Activated T-helper 17 cell treated with anti-CD3 and anti-CD28 coated beads, Interleukin-2, amount 50 U/mL, for 72 hours (primary cell): ENCODE measurements around the gene ZMYND19. TPM values are rescaled to one million over a fixed set of nuclear protein-coding genes. Genes with fewer than 3 reads are reported as not detected.
A peak's percentile ranks its signal among the peaks of the same experiment; 100 is the strongest.
"Not testable (repeated sequence)": the region's sequence is repeated elsewhere in the genome, so short reads cannot be mapped to it uniquely, and the experiment has no call there.

Experiments
- ATAC-seq: fragments of 150-1000 bp; cut with Tn5 transposase; replicated peaks from 2 replicates; pipeline ENCODE4 v1.10.0; 2021; ENCODE audit warnings: mild to moderate bottlenecking, moderate library complexity
- H3K27ac Mint-ChIP-seq: one replicate; pipeline ENCODE4 v1.8.0; 2022; ENCODE audit warnings: mixed read lengths
- H3K27me3 Mint-ChIP-seq: one replicate; pipeline ENCODE4 v1.8.0; 2022; ENCODE audit warnings: mixed read lengths
- H3K36me3 Mint-ChIP-seq: one replicate; pipeline ENCODE4 v1.8.0; 2022; ENCODE audit warnings: low read depth, mild to moderate bottlenecking, mixed read lengths
- H3K4me1 Mint-ChIP-seq: one replicate; pipeline ENCODE4 v1.8.0; 2022; ENCODE audit warnings: mixed read lengths
- H3K4me3 Mint-ChIP-seq: one replicate; pipeline ENCODE4 v1.8.0; 2022; ENCODE audit warnings: mild to moderate bottlenecking, mixed read lengths
- H3K9me3 Mint-ChIP-seq: one replicate; pipeline ENCODE4 v1.8.0; 2022; ENCODE audit warnings: mixed read lengths
- total RNA-seq, 2 donors: library from RNA; stranded (reverse); gene quantifications; one replicate each; pipeline ENCODE4 v1.2.3, GENCODE V29; 2022

ZMYND19 gene
- total RNA-seq, 2 donors from 2014 or later: 27.2 to 43.6 TPM

DNA sequence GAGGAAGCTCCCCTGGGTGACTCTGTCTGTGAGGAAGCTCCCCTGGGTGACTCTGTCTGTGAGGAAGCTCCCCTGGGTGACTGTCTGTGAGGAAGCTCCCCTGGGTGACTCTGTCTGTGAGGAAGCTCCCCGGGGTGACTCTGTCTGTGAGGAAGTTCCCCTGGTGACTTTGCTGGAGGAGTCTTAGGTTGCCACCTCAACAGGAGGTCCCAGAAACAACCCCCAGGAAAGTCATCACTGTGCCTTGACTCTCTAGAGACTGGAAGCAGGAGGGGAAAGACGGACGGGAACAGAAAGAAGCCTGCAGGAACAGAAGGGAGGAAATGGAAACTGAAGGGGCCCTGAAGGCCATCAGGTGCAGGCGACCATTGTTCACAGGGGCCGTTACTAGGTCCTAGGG is 21.9 kb downstream of the ZMYND19 start:
- Mint-ChIP-seq H3K4me1 (peaks cover 19% of the 10 kb centered on the region), H3K27ac (peak overlapping the region; percentile 17), H3K36me3 (peaks cover 40% of the 10 kb centered on the region)
- not testable (repeated sequence) for ATAC-seq, H3K9me3 Mint-ChIP-seq, H3K27me3 Mint-ChIP-seq, H3K4me3 Mint-ChIP-seq

DNA sequence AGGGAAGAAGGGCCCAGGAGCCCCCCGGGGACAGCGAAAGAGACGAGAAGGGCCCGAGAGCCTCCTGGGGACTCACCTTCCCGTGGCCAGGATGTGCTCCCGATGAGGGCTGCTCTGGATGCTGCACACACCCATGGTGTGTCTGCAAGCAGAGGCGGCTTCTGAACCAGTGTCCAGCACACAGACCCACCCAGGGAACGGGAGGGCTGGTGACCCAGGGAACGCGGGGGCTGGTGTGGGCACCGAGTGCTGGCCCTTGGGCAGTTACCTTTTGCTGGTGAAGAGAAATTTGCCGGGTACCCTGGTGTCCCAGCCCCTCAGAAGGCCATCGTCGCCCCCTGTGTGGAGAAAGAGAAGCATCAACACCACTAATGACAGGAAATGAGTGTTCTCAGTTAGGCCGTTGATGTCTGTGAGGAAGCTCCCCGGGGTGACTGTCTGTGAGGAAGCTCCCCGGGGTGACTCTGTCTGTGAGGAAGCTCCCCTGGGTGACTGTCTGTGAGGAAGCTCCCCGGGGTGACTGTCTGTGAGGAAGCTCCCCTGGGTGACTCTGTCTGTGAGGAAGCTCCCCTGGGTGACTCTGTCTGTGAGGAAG is 25.4 kb downstream of the ZMYND19 start:
- H3K9me3 Mint-ChIP-seq: no peaks in the 10 kb centered on the region
- H3K4me1 Mint-ChIP-seq: peaks cover 8% of the 10 kb centered on the region
- H3K4me3 Mint-ChIP-seq: no peak overlapping the region
- H3K27me3 Mint-ChIP-seq: no peaks in the 10 kb centered on the region
- peak overlapping the region; percentile 73 for H3K27ac Mint-ChIP-seq
- peaks cover 48% of the 10 kb centered on the region for H3K36me3 Mint-ChIP-seq
- ATAC-seq: no peak

DNA sequence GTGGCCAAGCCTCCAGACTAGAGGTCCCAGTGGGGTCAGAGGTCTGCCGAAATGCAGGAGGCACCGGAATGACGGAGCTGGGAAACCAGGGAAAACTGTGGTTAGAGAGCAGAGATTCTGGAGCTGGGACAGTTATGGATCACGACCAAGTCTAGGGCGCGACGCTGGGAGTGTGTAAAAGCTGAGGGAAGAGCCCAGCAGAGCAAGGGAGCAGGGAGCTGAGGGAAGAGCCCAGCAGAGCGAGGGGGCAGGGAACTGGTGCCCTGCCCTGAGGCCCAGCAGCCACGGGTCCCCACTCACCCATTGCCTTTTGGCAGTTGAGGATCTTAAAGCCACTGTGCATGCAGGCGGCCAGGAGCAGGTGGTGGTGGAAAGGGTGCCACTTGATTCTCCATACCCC is 26.2 kb downstream of the ZMYND19 start:
- peaks cover 56% of the 10 kb centered on the region for H3K36me3 Mint-ChIP-seq
- peak overlapping the region; percentile 73 for H3K27ac Mint-ChIP-seq
- no peak overlapping the region for H3K4me3 Mint-ChIP-seq
- H3K27me3 Mint-ChIP-seq: no peaks in the 10 kb centered on the region
- H3K9me3 Mint-ChIP-seq: no peaks in the 10 kb centered on the region
- ATAC-seq: no peak
- peaks cover 8% of the 10 kb centered on the region for H3K4me1 Mint-ChIP-seq

DNA sequence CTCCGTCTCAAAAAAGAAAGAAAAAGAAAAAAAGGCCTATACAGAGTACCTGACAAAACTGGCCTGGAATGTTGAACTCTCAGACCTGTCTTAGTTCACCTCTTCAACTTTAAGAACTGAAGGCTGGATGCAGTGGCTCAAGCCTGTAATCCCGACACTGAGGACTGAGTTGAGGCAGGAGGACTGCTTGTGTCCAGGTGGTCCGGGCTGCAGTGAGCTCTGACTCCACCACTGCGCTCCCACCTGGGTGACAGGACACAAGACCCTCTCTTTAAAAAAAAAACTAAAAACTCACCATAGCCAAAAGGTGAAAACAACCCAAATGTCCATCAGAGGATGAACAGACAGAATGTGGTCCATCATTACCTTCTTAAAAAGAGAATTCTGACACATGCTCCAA is 32.2 kb downstream of the ZMYND19 start:
- Mint-ChIP-seq H3K27me3 (no peaks in the 10 kb centered on the region), H3K4me1 (peaks cover 8% of the 10 kb centered on the region), H3K27ac (no peak overlapping the region), H3K36me3 (peaks cover 86% of the 10 kb centered on the region), H3K4me3 (no peak overlapping the region), H3K9me3 (no peaks in the 10 kb centered on the region)
- no peak for ATAC-seq

DNA sequence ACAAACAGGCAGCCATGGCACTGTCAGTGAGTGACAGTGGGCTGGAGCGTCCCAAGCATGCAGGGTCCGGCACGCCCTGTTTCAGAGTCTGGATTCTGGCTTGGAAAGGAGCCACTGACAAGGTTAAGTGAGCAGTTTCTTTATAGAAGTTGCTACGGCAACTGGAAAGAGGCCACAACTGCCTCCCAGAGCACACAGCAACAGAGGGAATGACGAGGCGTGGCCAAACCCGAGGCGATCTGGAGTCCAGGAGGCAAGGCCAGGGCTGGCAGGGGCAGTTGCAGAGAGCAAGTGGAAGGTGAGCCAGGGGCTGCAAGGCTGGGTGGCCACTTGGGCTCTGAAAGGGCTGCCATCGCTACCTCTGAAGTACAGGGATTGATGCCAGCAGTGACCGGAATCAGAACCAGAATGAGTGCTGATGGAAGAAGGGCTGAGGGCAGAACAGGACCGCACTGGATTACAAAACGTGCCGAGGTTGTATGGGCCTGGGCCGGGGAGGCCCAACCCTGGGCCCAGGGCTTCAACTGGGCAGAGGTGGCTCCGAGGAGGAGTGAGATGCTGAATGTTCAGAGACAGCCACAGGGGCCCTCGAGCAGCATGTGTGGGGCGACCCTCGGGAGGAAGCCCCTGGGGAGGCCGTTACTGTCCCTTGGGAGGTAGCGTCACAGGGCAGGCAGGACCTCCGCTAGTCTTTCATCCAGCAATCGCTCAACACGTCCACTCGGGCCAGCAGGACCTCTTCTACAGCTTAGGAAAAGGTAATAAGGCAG is 34.1 kb downstream of the ZMYND19 start:
- Mint-ChIP-seq H3K4me3 (no peak overlapping the region), H3K36me3 (peaks cover 77% of the 10 kb centered on the region), H3K4me1 (peaks cover 12% of the 10 kb centered on the region), H3K27me3 (no peaks in the 10 kb centered on the region), H3K27ac (no peak overlapping the region), H3K9me3 (no peaks in the 10 kb centered on the region)
- ATAC-seq: no peak

DNA sequence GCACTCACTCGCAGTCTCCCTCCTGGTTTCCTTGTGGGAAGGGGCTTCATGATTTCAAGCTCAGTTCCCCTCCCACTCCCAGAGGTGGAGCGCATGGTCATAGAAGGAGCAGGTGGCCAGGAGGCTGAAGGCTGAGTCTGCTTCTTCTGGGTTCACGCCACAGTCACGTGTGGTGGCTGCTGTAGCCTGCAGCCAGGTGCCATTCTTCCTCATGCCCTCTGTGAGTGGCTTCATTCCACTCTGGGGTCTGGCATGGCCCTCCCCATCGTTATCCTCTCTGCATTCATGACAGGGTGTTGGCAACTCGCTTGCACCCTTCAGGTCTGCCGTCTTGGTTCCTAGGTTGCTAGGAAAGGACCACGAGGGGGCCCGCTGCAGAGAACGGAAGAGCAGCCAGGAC is 35.1 kb downstream of the ZMYND19 start:
- peaks cover 67% of the 10 kb centered on the region for H3K36me3 Mint-ChIP-seq

DNA sequence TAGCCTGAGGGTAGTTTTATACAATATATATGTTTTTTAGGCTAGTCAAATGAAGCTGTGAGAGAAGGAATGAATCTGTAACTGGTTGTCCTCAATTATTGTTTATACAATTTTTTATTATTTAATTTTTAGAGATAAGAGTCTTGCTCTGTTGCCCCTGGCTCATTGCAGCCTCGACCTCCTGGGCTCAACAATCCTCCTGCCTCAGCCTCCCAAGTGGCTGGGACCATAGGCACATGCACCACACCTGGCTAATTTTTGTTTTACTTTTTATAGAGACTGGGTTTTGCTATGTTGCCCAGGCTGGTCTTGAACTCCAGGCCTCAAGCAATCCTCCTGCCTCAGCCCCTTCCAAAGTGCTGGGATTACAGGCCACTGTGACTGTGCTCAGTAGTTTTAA is 36.0 kb downstream of the ZMYND19 start:
- H3K4me1 Mint-ChIP-seq: peaks cover 12% of the 10 kb centered on the region
- peaks cover 59% of the 10 kb centered on the region for H3K36me3 Mint-ChIP-seq
- H3K27me3 Mint-ChIP-seq: no peaks in the 10 kb centered on the region
- no peak overlapping the region for H3K4me3 Mint-ChIP-seq
- no peaks in the 10 kb centered on the region for H3K9me3 Mint-ChIP-seq
- no peak overlapping the region for H3K27ac Mint-ChIP-seq
- no peak for ATAC-seq

More for the DNA sequence above, 35.1 kb downstream of the ZMYND19 start:
- H3K4me1 Mint-ChIP-seq: peaks cover 12% of the 10 kb centered on the region
- H3K27me3 Mint-ChIP-seq: no peaks in the 10 kb centered on the region
- H3K27ac Mint-ChIP-seq: no peak overlapping the region
- no peak for ATAC-seq
- no peak overlapping the region for H3K4me3 Mint-ChIP-seq
- H3K9me3 Mint-ChIP-seq: no peaks in the 10 kb centered on the region

DNA sequence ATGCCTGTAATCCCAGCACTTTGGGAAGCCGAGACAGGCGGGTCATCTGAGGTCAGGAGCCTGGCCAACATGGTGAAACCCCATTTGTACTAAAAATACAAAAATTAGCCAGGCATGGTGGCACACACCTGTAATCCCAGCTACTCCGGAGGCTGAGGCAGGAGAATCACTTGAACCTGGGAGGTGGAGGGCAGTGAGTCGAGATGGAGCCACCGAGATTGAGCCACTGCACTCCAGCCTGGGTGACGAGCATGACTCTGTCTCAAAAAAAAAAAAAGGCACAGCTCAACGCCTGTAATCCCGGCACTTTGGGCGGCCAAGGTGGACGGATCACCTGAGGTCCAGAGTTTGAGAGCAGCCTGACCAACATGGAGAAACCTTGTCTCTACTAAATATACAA is 36.7 kb downstream of the ZMYND19 start:
- Mint-ChIP-seq H3K36me3 (peaks cover 56% of the 10 kb centered on the region), H3K4me1 (peaks cover 12% of the 10 kb centered on the region), H3K4me3 (peak overlapping the region; percentile 11)
- H3K9me3 Mint-ChIP-seq, ATAC-seq, H3K27me3 Mint-ChIP-seq, H3K27ac Mint-ChIP-seq: not testable (repeated sequence)

DNA sequence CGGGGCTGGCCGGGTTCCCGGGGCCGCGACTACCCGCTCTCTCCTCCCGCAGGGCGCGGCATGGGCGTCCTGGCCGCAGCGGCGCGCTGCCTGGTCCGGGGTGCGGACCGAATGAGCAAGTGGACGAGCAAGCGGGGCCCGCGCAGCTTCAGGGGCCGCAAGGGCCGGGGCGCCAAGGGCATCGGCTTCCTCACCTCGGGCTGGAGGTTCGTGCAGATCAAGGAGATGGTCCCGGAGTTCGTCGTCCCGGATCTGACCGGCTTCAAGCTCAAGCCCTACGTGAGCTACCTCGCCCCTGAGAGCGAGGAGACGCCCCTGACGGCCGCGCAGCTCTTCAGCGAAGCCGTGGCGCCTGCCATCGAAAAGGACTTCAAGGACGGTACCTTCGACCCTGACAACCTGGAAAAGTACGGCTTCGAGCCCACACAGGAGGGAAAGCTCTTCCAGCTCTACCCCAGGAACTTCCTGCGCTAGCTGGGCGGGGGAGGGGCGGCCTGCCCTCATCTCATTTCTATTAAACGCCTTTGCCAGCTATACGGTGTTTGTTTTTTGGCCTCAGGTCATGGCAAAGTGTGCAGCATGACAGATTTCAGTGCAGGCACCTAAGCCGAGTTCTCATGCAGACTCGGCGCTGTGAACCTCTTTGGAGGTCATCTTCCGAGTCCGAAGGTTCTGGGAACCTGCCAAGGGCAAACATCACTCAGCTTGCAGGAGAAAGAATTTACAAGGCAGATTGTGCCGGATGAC is 38.1 kb downstream of the ZMYND19 start:
- Mint-ChIP-seq H3K27me3 (no peaks in the 10 kb centered on the region), H3K27ac (peak overlapping the region; percentile 72), H3K36me3 (peaks cover 47% of the 10 kb centered on the region), H3K9me3 (no peaks in the 10 kb centered on the region), H3K4me3 (peak overlapping the region; percentile 85), H3K4me1 (peaks cover 12% of the 10 kb centered on the region)
- peak; percentile 5 for ATAC-seq

DNA sequence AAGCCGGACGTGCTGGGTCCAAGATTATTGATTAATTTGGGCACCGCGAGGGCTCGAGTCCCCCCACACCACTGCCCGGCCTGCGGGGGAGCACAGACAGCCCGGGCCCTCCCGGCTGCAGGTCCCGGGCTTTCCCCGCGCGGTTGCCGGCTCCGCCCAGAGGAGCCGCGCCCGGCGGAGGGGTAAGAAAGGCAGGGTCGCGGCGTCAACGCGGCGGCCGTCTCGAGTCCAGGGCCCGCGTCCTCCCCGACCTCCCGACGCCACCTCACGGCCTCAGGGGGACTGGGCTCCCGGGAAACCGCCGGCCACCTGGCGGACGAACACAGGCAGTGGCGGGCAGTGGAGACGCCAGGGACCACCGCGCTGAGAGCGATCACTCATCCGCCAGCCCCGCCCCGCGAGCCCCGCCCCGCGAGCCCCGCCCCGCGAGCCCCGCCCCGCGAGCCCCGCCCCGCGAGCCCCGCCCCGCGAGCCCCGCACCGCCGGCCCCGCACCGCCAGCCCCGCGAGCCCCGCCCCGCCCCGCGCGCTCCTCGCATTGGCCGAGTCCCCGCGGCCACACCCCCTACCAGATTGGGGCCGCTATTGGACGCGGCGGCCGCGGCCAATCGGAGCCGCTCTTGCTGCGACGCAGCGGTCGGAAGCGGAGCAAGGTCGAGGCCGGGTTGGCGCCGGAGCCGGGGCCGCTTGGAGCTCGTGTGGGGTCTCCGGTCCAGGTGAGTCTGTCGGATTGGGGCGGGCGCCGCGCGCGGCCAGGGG is 38.9 kb downstream of the ZMYND19 start, which contains the start of gene MRPL41:
Gene MRPL41, plus strand, starts transcription at position 616 of the 758 bp plus-strand sequence. CDS start 203 bp downstream, outside the sequence.
- H3K36me3 Mint-ChIP-seq: peaks cover 39% of the 10 kb centered on the region
- no peaks in the 10 kb centered on the region for H3K27me3 Mint-ChIP-seq
- peak within 1 kb of the TSS; percentile 72 for H3K27ac Mint-ChIP-seq
- H3K4me3 Mint-ChIP-seq: peak within 1 kb of the TSS; percentile 85
- peak; percentile 95 for ATAC-seq
- H3K4me1 Mint-ChIP-seq: peaks cover 12% of the 10 kb centered on the region
- no peaks in the 10 kb centered on the region for H3K9me3 Mint-ChIP-seq

DNA sequence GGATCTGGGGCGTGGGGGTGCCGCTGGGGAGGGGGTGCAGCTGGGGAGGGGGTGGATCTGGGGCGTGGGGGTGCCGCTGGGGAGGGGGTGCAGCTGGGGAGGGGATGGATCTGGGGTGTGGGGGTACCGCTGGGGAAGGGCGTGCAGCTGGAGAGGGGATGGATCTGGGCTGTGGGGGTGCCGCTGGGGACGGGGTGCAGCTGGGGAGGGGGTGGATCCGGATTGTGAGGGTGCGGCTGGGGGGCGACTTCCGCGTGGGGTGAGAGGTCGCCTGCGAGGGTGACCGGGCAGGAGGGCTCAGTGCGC is 39.4 kb downstream of the ZMYND19 start:
- Mint-ChIP-seq H3K4me1 (peaks cover 12% of the 10 kb centered on the region), H3K4me3 (peak overlapping the region; percentile 85), H3K36me3 (peaks cover 34% of the 10 kb centered on the region)
- H3K9me3 Mint-ChIP-seq, H3K27me3 Mint-ChIP-seq, H3K27ac Mint-ChIP-seq, ATAC-seq: not testable (repeated sequence)

DNA sequence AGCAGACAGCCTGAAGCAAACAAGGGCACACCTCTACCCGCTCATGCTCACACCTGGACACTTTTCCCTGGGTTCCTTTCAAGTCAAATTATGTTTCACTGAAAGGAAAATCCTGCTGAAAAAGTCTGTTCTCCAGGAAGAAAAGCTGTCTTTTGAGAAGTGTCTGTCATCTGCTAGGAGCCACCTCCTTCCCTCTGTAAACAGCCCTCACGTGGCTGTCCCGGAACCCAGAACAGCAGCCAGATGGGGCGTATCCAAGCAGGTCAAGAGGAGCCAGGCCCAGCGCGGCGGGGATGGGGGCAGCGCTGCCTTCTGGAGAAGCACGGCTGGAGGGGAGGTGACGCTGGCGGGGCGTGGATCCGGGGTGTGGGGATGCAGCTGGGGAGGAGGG is 40.1 kb downstream of the ZMYND19 start, which contains the start of gene PNPLA7:
Gene PNPLA7, minus strand, starts transcription at position 172 of the 391 bp plus-strand sequence. CDS start 205 bp downstream, outside the sequence.
- H3K36me3 Mint-ChIP-seq: peaks cover 27% of the 10 kb centered on the region
- no peaks in the 10 kb centered on the region for H3K27me3 Mint-ChIP-seq
- peaks cover 5% of the 10 kb centered on the region for H3K4me1 Mint-ChIP-seq
- H3K9me3 Mint-ChIP-seq: no peaks in the 10 kb centered on the region
- ATAC-seq: peak; percentile 37
- peak within 1 kb of the TSS; percentile 75 for H3K27ac Mint-ChIP-seq
- peak within 1 kb of the TSS; percentile 85 for H3K4me3 Mint-ChIP-seq

DNA sequence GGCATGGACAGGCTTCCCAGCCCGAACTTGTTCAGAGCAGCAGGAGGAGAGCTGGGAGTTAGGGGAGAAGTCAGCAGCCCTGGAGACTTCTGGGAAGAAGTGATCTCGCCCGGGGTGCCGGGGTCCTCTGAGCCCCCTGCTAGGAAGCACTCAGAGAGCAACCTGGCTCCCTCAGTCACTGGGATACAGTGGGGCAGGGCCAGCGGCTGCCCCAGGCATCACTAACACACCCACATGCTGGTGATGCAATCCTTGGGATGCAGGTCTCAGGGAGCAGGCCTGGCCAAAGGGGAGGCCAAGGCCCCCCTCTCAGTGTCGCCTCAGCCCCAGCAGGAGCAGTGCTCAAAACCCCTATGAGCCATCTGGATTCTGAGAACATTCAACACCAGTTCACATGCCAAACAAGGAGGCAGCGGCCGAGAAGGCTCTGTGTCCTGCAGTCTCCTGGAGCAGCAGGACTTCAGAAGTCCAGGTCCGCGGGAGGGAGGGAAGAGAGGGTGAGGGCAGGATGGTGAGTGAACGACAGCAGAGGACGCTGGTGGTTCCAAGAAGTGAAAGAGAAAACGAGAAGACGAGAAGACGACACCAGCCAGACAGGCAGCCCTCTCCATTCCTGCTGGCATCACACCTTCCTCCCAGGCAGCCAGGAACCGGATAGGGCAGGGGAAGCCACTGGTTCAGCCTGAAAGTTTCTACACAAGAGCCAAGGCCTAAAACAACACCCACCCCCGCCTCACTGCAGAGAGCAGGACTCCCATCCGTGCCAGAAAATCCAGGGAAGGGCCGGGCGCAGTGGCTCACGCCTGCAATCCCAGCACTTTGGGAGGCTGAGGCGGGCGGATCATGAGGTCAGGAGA is 42.4 kb downstream of the ZMYND19 start:
- Mint-ChIP-seq H3K27ac (no peak overlapping the region), H3K9me3 (no peaks in the 10 kb centered on the region), H3K27me3 (no peaks in the 10 kb centered on the region), H3K36me3 (peaks cover 8% of the 10 kb centered on the region), H3K4me1 (peaks cover 3% of the 10 kb centered on the region), H3K4me3 (no peak overlapping the region)
- ATAC-seq: no peak
